Chondrocyte (in vitro differentiated cells): Measurements from ENCODE around the gene ZSCAN9. TPM values are rescaled to one million over a fixed set of nuclear protein-coding genes. Genes with fewer than 3 reads are reported as not detected.
A peak's percentile ranks its signal among the peaks of the same experiment; 100 is the strongest.

Experiments used
- DNase-seq: peaks from one replicate; pipeline ENCODE4 v3.0.0; 2021; ENCODE audit warnings: mixed read lengths, low spot score
- H3K27ac Mint-ChIP-seq: one replicate; pipeline ENCODE4 v1.8.0; 2021; ENCODE audit warnings: mild to moderate bottlenecking, moderate library complexity, mixed read lengths; ENCODE audit not compliant: unreplicated experiment
- H3K27me3 Mint-ChIP-seq: 2 replicates; pipeline ENCODE4 v1.8.0; 2021; ENCODE audit warnings: low read depth, mixed read lengths
- H3K36me3 Mint-ChIP-seq: 2 replicates; pipeline ENCODE4 v1.8.0; 2021; ENCODE audit warnings: low read depth, mixed read lengths
- H3K4me1 Mint-ChIP-seq: 2 replicates; pipeline ENCODE4 v1.8.0; 2021; ENCODE audit warnings: low read depth, mild to moderate bottlenecking, mixed read lengths
- H3K4me3 Mint-ChIP-seq: one replicate; pipeline ENCODE4 v1.8.0; 2021; ENCODE audit warnings: mild to moderate bottlenecking, moderate library complexity, mixed read lengths; ENCODE audit not compliant: unreplicated experiment
- H3K9me3 Mint-ChIP-seq: 2 replicates; pipeline ENCODE4 v1.8.0; 2021; ENCODE audit warnings: low read depth, mixed read lengths
- CTCF ChIP-seq: fragments of 200-600 bp; sonication (generic); IDR thresholded peaks from 2 replicates; pipeline ENCODE4 v1.5.0; 2021; ENCODE audit warnings: antibody characterized with exemption, mild to moderate bottlenecking, moderate library complexity
- total RNA-seq: library from RNA; stranded (reverse); gene quantifications from 3 replicates; pipeline ENCODE4 v1.2.1, GENCODE V29; 2021

Gene ZSCAN9
- total RNA-seq, 1 donor from 2014 or later, result 13.0 TPM

- peaks cover 4% of the 10 kb centered on the region for H3K9me3 Mint-ChIP-seq
- peaks cover 10% of the 10 kb centered on the region for H3K36me3 Mint-ChIP-seq
- no peak overlapping the region for H3K4me3 Mint-ChIP-seq
- no peaks in the 10 kb centered on the region for H3K4me1 Mint-ChIP-seq
- no peak overlapping the region for H3K27ac Mint-ChIP-seq
- no peak for TF ChIP-seq CTCF
- H3K27me3 Mint-ChIP-seq, result no peaks in the 10 kb centered on the region
- DNase-seq, result no peak
Measured at GRCh38 chr6:28240471-28240870, 15.4 kb downstream of the ZSCAN9 start.

GRCh38 chr6:28243946-28244345 lies 18.9 kb downstream of the ZSCAN9 start:
- H3K9me3 Mint-ChIP-seq, result no peaks in the 10 kb centered on the region
- no peak overlapping the region for H3K4me3 Mint-ChIP-seq
- no peak for DNase-seq
- H3K27me3 Mint-ChIP-seq, result no peaks in the 10 kb centered on the region
- H3K36me3 Mint-ChIP-seq, result peaks cover 19% of the 10 kb centered on the region
- H3K4me1 Mint-ChIP-seq, result no peaks in the 10 kb centered on the region
- TF ChIP-seq CTCF, result no peak
- no peak overlapping the region for H3K27ac Mint-ChIP-seq

- no peaks in the 10 kb centered on the region for H3K4me1 Mint-ChIP-seq
- no peak for TF ChIP-seq CTCF
- no peaks in the 10 kb centered on the region for H3K27me3 Mint-ChIP-seq
- no peak overlapping the region for H3K27ac Mint-ChIP-seq
- DNase-seq, result no peak
- H3K36me3 Mint-ChIP-seq, result peaks cover 19% of the 10 kb centered on the region
- H3K9me3 Mint-ChIP-seq, result no peaks in the 10 kb centered on the region
- no peak overlapping the region for H3K4me3 Mint-ChIP-seq
Measured at GRCh38 chr6:28245206-28245941, 20.3 kb downstream of the ZSCAN9 start.

GRCh38 chr6:28248916-28249315 lies 23.8 kb downstream of the ZSCAN9 start:
- Mint-ChIP-seq H3K27ac (no peak overlapping the region), H3K4me3 (no peak overlapping the region), H3K27me3 (no peaks in the 10 kb centered on the region), H3K4me1 (peaks cover 21% of the 10 kb centered on the region), H3K36me3 (peaks cover 19% of the 10 kb centered on the region), H3K9me3 (no peaks in the 10 kb centered on the region)
- no peak for TF ChIP-seq CTCF
- DNase-seq, result no peak

- Mint-ChIP-seq H3K36me3 (peaks cover 14% of the 10 kb centered on the region), H3K4me1 (peaks cover 21% of the 10 kb centered on the region), H3K27ac (no peak overlapping the region), H3K4me3 (peak overlapping the region; percentile 51), H3K9me3 (no peaks in the 10 kb centered on the region), H3K27me3 (no peaks in the 10 kb centered on the region)
- no peak for DNase-seq
- TF ChIP-seq CTCF, result no peak
Measured at GRCh38 chr6:28250747-28251146, 25.7 kb downstream of the ZSCAN9 start.
